ENCODE data around the gene OR51F1.

OR51F1 gene

DNA sequence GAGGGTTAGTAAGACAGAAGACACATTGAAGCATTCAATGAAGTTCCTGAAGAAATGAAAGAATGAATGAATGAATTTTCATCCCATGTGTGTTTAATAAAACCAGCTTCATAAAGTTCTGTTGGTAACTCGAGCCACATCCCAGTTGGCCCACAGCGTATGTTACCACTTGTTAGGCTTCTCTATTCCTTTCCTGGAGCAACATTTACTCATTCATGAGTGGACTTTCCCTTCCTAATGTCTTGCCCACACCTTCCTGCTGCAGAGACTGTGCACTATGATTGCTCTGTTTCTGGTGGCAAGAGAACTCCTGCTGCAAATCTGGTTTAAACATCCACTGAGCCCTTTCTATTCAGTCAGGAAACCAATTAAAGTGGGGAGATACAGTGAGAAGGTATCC, 27.5 kb upstream of the OR51F1 start:
- Histone ChIP-seq H3K4me3 (ENCODE audit: low read depth, low read length) (no peak overlapping the region), H3K27ac (no peak overlapping the region), H3K36me3 (no peaks in the 10 kb centered on the region), H3K27me3 (ENCODE audit: insufficient read depth, low read depth, severe bottlenecking) (peaks cover 56% of the 10 kb centered on the region), H3K9me3 (ENCODE audit: severe bottlenecking) (no peaks in the 10 kb centered on the region)
- TF ChIP-seq, protein P1, sequence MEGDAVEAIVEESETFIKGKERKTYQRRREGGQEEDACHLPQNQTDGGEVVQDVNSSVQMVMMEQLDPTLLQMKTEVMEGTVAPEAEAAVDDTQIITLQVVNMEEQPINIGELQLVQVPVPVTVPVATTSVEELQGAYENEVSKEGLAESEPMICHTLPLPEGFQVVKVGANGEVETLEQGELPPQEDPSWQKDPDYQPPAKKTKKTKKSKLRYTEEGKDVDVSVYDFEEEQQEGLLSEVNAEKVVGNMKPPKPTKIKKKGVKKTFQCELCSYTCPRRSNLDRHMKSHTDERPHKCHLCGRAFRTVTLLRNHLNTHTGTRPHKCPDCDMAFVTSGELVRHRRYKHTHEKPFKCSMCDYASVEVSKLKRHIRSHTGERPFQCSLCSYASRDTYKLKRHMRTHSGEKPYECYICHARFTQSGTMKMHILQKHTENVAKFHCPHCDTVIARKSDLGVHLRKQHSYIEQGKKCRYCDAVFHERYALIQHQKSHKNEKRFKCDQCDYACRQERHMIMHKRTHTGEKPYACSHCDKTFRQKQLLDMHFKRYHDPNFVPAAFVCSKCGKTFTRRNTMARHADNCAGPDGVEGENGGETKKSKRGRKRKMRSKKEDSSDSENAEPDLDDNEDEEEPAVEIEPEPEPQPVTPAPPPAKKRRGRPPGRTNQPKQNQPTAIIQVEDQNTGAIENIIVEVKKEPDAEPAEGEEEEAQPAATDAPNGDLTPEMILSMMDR (IDR thresholded peaks at IDR 0.05; ENCODE audit: low read depth, low read length): no peak
- no peak for DNase-seq

DNA sequence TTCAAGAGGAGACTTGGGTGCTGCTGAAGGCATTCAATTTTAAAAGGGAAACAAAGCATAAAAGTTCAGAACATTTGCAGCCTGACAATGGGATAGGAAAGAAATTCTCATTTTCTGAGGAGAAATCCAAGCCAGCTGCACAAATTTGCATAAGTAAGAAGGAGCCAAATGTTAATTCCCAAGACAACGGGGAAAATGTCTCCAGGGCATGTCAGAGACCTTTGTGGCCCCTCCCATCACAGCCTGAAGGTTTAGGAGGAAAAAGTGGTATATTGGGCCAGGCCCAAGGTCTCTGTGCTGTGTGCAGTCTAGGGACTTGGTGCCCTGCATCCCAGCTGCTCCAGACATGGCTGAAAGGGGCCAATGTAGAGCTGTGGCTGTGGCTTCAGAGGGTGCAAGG, 12.7 kb upstream of the OR51F1 start:
- Histone ChIP-seq H3K27ac (no peak overlapping the region), H3K9me3 (ENCODE audit: severe bottlenecking) (no peaks in the 10 kb centered on the region), H3K27me3 (ENCODE audit: insufficient read depth, low read depth, severe bottlenecking) (peaks cover 19% of the 10 kb centered on the region), H3K36me3 (no peaks in the 10 kb centered on the region), H3K4me3 (ENCODE audit: low read depth, low read length) (no peak overlapping the region)
- no peak for DNase-seq
- TF ChIP-seq, protein P1 (IDR thresholded peaks at IDR 0.05; ENCODE audit: low read depth, low read length): no peak

DNA sequence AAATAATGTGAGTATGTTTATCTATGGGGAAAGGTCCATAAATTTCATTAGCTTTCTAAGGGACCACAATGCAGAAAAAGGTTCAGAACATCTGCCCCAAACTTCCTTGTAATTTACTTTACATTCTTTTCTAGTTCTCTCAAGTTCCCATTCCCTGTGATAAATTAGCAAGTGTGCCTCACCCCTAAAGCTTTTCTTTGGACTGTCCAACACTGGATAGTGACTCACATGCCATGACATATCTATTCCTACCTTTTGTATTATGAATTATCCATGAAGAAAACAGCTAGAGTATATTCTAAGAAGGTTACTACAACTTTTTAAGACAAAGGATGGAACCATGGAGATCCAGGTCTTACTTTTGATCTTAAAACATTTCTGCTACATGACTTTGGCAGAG, 1.6 kb downstream of the OR51F1 start:
- DNase-seq: no peak
- no peaks in the 10 kb centered on the region for H3K9me3 ChIP-seq (ENCODE audit: severe bottlenecking)

DNA sequence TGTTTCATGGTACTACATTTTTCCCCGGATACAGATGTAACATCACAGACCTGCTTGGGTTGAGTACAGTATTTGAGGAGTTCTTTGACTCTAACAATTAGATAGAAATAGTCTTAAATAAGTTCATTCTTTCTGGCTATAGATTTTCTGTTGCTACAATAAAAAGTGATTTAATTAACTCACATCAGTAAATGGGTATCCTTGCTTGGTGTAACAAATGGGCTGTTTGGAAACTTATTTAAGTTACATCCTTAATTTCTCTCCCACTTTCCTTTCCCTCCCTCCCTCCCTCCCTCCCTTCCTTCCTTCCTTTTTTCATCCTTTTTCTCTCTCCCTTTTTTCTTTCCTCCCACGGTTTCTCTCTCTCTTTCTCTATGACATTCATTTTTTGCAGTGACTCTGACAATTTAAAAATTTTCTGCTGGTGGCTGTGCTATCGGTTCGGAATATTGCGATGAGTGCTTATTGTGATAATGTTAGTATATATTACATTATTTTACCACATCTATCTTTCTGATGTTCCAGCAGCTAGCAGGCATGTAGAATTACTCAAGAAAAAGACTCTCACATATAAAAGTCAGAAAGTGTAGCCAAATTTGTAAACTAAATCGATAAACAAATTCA, 3.2 kb downstream of the OR51F1 start:
- no peak for DNase-seq
- no peak overlapping the region for H3K4me3 ChIP-seq (ENCODE audit: low read depth, low read length)
- H3K9me3 ChIP-seq (ENCODE audit: severe bottlenecking): no peaks in the 10 kb centered on the region
- no peak overlapping the region for H3K27ac ChIP-seq
- H3K36me3 ChIP-seq: no peaks in the 10 kb centered on the region
- peaks cover 60% of the 10 kb centered on the region for H3K27me3 ChIP-seq (ENCODE audit: insufficient read depth, low read depth, severe bottlenecking)
- TF ChIP-seq, protein P1 (IDR thresholded peaks at IDR 0.05; ENCODE audit: low read depth, low read length): no peak

More for the DNA sequence above, 1.6 kb downstream of the OR51F1 start:
- Histone ChIP-seq H3K36me3 (no peaks in the 10 kb centered on the region), H3K27ac (no peak overlapping the region), H3K4me3 (ENCODE audit: low read depth, low read length) (no peak overlapping the region), H3K27me3 (ENCODE audit: insufficient read depth, low read depth, severe bottlenecking) (peaks cover 52% of the 10 kb centered on the region)
- TF ChIP-seq, protein P1 (IDR thresholded peaks at IDR 0.05; ENCODE audit: low read depth, low read length): no peak

DNA sequence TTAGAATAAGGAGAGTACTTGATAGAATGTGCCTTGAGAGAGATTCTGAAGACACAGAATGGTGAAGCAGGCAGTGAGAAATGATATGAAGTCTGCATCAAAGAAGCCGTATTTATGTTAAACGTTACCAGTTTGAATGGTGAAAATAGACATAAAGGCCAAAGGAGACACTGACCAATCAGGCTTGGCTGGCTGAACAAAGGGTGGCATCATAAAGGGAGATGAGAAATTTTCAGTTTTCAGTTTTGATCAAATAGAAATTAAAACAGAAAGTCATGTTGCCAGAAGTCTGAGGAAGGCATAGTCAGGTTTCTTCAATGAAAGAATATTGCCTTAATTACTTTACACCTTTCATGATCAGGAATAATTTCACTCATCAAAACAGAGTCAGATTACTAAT, 6.6 kb downstream of the OR51F1 start:
- DNase-seq: no peak
- TF ChIP-seq, protein P1 (IDR thresholded peaks at IDR 0.05; ENCODE audit: low read depth, low read length): no peak
- no peaks in the 10 kb centered on the region for H3K9me3 ChIP-seq (ENCODE audit: severe bottlenecking)
- H3K4me3 ChIP-seq (ENCODE audit: low read depth, low read length): no peak overlapping the region
- H3K27me3 ChIP-seq (ENCODE audit: insufficient read depth, low read depth, severe bottlenecking): peaks cover 61% of the 10 kb centered on the region
- H3K27ac ChIP-seq: no peak overlapping the region
- H3K36me3 ChIP-seq: no peaks in the 10 kb centered on the region

DNA sequence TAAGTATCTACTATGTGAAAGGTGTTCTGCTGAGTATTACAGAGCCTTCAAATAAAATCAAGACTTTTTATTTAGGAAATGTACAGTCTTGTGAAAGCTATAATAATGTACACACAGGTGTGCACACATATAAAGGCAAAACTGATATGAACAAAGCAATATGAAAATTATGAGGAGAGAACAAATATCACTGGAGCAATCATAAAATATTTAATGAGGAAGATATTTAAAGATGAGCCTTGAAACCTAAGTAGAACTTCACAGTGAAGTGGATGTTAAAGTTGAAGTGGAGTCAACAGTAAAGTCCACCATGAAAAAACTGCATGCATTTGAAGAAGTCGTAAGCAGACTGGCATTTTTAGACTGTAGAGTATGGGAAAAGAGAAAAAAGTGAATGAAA, 18.5 kb downstream of the OR51F1 start:
- no peaks in the 10 kb centered on the region for H3K36me3 ChIP-seq
- no peak for DNase-seq
- TF ChIP-seq, protein P1 (IDR thresholded peaks at IDR 0.05; ENCODE audit: low read depth, low read length): no peak
- no peak overlapping the region for H3K27ac ChIP-seq
- H3K9me3 ChIP-seq (ENCODE audit: severe bottlenecking): no peaks in the 10 kb centered on the region
- peaks cover 58% of the 10 kb centered on the region for H3K27me3 ChIP-seq (ENCODE audit: insufficient read depth, low read depth, severe bottlenecking)
- H3K4me3 ChIP-seq (ENCODE audit: low read depth, low read length): no peak overlapping the region
